GM13977 (cell line): ENCODE results near the gene CFAP100.
A peak's percentile ranks its signal among the peaks of the same experiment; 100 is the strongest.

ENCODE experiments used
- DNase-seq: peaks from one replicate; pipeline ENCODE4 v3.0.0; 2012; ENCODE audit warnings: low spot score
- CTCF ChIP-seq: IDR thresholded peaks from 2 replicates; pipeline ENCODE4 v1.5.1; 2012; ENCODE audit warnings: mild to moderate bottlenecking, control low read depth; ENCODE audit not compliant: insufficient read depth; ENCODE audit errors: extremely low read depth, missing control alignments
- in situ Hi-C: fragments of 300-500 bp; cut with MboI; formaldehyde crosslinking; loops from one replicate; pipeline ENCODE4 v1.12.0; 2022; ENCODE audit warnings: low sequenced_read_pairs, low pct_unique_long_range_greater_than_20kb, mixed read lengths, inconsistent platforms; ENCODE audit not compliant: unreplicated experiment

CFAP100 gene

DNA sequence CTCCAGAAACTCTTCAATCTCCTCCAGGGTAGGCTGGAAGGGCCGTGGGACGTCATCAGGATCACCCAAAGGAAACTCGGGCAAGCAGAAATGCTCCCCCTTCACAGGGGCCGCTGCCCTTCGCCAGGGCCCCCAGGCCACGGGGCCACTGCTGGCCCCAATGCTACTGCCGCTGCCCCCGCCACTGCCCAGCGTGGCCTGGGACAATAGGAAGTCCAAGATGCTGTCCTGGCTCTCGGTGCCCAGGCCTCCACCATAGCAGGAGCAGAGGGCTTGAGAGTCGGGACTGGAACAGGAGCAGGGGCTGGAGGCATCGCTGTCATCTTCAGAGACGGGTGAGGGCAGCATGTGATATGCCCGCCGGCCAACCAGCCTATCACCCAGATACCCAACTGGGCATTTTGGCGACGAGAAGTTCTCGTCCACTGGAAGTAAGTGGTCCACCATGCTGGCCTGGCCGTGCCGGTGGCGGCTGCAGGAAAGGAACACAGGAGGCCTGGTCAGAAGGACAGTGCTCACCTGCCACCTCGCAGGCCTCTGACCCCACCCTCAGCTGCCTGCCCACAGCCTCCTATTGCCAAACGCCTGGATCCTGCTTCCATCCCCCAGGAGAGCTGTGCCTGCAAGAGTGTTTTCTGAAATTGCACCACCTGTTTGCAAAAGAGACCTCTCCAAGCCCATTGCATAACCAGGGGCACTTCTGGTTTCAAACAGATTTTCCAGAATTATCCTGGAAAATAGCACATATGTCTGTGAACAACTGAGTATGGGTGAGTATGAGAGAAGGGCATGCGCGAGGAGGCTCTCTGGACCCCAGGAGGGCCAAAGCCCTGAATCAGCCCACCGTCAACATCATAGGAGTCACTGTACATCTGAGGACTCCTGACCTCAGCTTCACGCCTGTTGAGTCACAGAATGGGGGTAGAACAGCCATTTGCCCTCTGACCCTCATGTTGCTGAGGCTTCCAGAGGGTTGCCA lies 41.9 kb upstream of the CFAP100 start:
- in situ Hi-C loops: no loop called here
- DNase-seq: no peak
- TF ChIP-seq CTCF: no peak

DNA sequence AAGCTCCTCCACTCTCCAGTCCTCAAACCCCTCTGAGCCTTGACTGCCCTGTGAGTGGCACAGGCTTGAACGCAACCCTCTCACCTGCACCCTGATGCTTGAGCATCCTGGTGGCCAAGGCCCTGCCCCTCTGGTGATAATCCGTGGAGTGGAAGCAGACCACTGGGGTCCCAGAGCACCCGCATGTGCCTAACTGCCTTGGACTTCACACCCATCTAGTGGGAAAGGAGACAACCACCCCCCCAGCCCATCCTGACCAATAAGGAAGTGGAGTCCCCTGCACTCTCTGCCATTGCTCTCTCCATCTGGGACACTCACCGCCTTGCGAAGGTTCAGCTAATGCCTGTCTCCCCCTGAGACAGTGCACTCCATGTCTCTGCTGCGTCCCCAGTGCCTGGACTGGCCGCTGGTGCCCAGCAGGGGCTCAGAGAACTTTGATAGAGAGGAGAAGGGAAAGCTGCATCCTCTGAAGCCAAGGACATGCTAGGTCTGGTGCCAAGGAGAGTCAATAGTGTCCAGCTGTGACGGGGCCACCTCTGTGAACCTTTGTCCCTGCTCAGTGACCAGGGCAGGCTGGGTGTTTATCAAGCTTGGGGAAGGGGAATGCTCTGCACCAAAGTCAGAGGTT lies 40.9 kb upstream of the CFAP100 start:
- in situ Hi-C loops: no loop called here
- TF ChIP-seq CTCF: no peak
- DNase-seq: no peak

- DNase-seq: no peak
- TF ChIP-seq CTCF: no peak
- in situ Hi-C loops: no loop called here
These were observed 39.9 kb upstream of the CFAP100 start for GRCh38 chr3:126354776-126355175.

DNA sequence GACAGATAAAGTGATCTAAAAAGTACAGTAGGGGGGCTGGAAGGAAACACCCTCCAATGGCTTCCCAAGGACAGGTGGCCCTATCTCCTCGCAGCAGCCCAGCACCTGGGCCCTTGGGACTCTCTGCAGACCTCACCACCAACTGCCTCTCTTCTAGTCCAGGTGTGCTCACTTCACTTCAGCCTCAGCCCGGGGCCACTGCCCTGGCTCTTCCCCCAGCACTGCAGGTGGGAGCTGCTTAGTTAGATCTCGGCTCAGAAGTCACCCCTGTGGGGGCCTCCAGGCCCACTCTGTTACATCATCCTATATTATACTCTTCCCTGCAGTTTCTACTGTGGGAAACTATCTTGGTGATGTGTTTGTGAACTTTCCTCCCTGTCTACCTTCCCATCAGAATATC lies 39.5 kb upstream of the CFAP100 start:
- no peak for DNase-seq
- TF ChIP-seq CTCF: no peak

GRCh38 chr3:126355777-126356372 lies 38.8 kb upstream of the CFAP100 start:
- peak; percentile 72 for DNase-seq
- TF ChIP-seq CTCF: no peak
- in situ Hi-C loops: no loop called here

More for the DNA sequence above, 39.5 kb upstream of the CFAP100 start:
- in situ Hi-C loops: no loop called here

DNA sequence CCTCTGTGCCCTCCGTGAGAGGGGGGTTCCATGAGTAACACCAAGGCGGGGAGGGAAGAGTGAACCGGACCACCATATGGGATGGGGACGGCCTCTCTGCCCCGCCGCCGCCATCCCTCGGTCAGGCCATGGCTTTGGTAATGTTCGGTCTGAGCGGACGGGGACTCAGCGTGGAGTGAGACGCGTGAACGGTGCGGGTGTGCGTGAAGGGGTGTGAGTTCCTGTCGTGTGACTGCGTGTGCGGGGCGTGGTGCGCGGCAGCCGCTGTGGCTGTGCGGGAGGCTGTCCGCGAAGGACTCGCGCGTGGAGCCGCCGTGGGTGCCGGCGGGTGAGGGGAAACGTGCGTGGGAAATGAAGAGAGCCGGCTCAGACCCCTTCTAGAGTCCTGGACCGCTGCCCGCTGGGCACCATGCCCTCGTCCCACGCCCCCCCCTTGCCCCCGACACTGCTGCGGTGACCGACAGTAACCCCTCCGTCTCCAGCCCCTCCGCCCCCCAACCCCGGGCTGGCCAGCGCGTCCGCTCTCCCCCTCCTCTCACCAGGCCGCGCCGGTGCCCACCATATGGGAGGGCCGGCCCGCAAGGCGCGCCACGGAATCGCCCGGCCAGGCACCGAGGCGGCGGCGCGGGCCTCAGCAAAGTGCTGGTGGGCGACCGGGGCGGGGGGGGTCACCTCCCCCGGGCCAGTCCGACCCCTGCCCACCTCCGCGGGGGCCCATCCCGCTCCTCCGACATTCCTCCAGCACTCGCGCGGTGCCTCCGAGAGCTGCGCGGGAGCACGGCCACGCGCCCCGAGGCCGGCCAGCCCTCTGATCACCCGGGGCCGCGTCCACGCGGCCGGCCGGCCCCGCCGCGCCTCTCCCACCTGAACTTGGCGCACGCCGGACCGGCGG lies 38.1 kb upstream of the CFAP100 start:
- peak; percentile 56 for DNase-seq
- no peak for TF ChIP-seq CTCF
- in situ Hi-C loops: no loop called here
